Measurements from ENCODE around the gene SSTR1. TPM values are rescaled to one million over a fixed set of nuclear protein-coding genes. Genes with fewer than 3 reads are reported as not detected.

SSTR1 gene
- total RNA-seq, 3 donors from 2014 or later: 5.4 to 9.7 (median 6.1) TPM

DNA sequence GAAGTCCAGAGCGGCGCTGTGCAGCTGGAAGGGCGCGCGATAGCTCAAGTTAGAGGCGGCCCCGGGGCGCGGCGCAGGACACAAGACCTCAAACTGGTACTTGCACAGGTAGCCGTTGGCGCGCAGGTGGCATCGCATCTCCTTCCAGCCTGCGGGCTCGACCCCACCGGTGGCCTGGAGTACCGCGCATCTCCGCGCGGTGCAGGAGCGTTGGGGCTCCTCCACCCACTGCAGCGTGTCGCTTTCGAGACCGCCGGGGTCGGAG, 47.6 kb downstream of the SSTR1 start:
- intact Hi-C loops (cut with DNase I, micrococcal nuclease): no loop called here
- Histone ChIP-seq H3K36me3 (ENCODE audit: low read depth) (no peaks in the 10 kb centered on the region), H3K9me3 (no peaks in the 10 kb centered on the region), H3K4me1 (ENCODE audit: low read depth) (no peaks in the 10 kb centered on the region), H3K4me3 (no peak overlapping the region)
- DNase-seq (no peak), ATAC-seq (peak; percentile 32)
- TF ChIP-seq, protein P1, sequence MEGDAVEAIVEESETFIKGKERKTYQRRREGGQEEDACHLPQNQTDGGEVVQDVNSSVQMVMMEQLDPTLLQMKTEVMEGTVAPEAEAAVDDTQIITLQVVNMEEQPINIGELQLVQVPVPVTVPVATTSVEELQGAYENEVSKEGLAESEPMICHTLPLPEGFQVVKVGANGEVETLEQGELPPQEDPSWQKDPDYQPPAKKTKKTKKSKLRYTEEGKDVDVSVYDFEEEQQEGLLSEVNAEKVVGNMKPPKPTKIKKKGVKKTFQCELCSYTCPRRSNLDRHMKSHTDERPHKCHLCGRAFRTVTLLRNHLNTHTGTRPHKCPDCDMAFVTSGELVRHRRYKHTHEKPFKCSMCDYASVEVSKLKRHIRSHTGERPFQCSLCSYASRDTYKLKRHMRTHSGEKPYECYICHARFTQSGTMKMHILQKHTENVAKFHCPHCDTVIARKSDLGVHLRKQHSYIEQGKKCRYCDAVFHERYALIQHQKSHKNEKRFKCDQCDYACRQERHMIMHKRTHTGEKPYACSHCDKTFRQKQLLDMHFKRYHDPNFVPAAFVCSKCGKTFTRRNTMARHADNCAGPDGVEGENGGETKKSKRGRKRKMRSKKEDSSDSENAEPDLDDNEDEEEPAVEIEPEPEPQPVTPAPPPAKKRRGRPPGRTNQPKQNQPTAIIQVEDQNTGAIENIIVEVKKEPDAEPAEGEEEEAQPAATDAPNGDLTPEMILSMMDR (IDR thresholded peaks at IDR 0.05): no peak

DNA sequence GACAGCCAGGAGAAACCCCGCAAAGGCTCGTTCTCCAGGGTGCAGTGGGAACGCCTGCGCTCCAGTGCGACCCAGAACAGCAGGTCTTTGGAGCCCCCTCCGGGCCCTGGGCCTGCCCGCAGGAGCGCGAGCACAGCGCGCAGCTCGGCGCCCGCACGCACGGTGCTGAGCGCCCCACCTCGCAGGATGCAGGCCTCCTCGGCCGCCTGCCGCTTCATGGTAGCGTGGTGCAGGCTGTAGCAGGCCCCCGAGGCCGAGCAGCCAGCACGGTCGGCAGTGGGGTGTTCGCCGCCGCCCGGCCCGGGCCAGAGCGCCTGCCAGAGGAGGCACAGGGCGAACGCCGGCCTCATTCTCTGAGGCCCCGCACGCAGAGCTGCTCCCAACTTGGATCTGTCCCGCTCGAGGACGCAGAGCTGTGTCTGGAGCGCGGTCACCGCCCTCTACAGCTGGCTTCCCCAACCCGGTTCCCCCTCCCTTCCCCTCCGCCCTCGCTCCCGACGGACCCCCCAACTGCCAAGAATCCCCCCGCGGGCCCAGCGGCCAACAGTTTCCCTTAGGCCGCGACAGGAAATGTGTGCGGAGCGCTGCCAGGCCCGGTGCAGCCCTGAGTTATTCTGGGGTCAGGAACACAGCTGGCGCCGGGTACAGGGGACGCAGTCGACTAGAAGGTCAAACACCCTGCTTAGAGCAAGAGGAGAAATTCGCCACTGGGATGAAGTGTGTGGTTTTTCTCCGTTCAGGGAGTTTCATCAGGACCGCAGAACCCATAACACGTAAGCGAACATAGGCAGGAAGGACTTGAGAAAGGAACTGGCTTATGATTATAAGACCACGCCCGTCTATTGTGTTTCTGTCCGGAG, 48.2 kb downstream of the SSTR1 start, which contains the start of gene CLEC14A:
Gene CLEC14A (minus strand): TSS at position 421 of the 860 bp plus-strand sequence. CDS start 71 bp downstream, at position 350.
- no peak within 1 kb of the TSS for H3K4me3 ChIP-seq
- H3K4me1 ChIP-seq (ENCODE audit: low read depth): no peaks in the 10 kb centered on the region
- intact Hi-C loops (cut with DNase I, micrococcal nuclease): no loop called here
- DNase-seq: peak; percentile 3 to 47 (median 27)
- H3K36me3 ChIP-seq (ENCODE audit: low read depth): no peaks in the 10 kb centered on the region
- TF ChIP-seq, protein P1 (IDR thresholded peaks at IDR 0.05): no peak
- no peaks in the 10 kb centered on the region for H3K9me3 ChIP-seq
- ATAC-seq: peak; percentile 38

DNA sequence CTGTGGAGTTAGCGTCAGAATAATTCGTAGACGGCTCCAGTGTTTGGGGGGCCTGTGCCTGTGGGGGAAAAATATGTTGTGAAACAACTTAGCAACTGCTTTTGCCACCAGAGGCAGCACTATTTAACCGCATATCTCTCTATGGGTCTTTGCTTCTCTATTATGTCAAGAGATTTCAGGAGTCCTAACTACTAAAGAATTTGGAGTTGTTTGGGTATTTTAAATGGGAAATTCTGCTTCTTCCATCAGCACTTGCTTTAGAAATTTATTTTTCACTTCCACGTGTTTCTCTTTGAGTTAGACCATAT, 48.8 kb downstream of the SSTR1 start:
- Histone ChIP-seq H3K4me3 (no peak overlapping the region), H3K36me3 (ENCODE audit: low read depth) (no peaks in the 10 kb centered on the region), H3K9me3 (no peaks in the 10 kb centered on the region), H3K4me1 (ENCODE audit: low read depth) (no peaks in the 10 kb centered on the region)
- DNase-seq: no peak
- intact Hi-C loops (cut with DNase I, micrococcal nuclease): no loop called here
- TF ChIP-seq, protein P1 (IDR thresholded peaks at IDR 0.05): no peak
- ATAC-seq: no peak

DNA sequence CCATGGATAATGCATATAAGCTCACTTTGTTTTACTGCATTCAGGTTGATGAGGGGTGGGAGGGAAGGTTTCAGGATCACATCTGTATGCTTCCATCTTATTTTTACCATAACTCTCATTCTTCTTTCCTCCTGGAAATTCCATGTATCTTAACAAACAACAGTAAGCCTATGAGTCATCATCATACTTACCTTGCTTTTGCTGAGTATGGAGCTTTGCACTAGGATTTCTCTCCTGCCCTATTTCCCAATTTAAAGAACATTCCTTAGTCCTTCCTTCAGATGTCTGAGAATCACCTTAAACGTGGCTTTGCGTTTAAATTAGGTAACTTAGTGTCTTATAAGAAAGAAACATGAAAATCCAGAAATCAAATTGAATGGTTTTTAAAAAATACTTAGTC, 49.8 kb downstream of the SSTR1 start:
- ATAC-seq (no peak), DNase-seq (no peak)
- intact Hi-C loops (cut with DNase I, micrococcal nuclease): no loop called here

DNA sequence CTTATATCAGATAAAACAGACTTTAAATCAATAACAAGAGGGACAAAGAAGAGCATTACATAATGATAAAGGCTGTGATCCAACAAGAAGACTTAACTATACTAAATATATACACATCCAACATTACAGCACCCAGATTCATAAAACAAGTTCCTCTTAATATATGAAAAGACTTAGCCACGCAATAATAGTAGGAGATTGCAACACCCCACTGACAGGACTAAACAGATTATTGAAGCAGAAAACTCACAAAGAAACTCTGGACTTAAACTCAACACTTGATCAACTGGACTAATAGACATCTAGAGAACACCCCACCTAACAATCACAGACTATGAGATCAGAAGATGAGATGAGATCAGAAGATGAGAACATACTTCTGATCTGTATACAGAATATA, 53.9 kb downstream of the SSTR1 start:
- TF ChIP-seq, protein P1 (IDR thresholded peaks at IDR 0.05): no peak
- ATAC-seq (no peak), DNase-seq (no peak)
- H3K9me3 ChIP-seq: no peaks in the 10 kb centered on the region
- H3K4me3 ChIP-seq: no peak overlapping the region
- H3K36me3 ChIP-seq (ENCODE audit: low read depth): no peaks in the 10 kb centered on the region
- intact Hi-C loops (cut with DNase I, micrococcal nuclease): no loop called here
- H3K4me1 ChIP-seq (ENCODE audit: low read depth): no peaks in the 10 kb centered on the region

More for the DNA sequence above, 49.8 kb downstream of the SSTR1 start:
- TF ChIP-seq, protein P1 (IDR thresholded peaks at IDR 0.05): no peak
- no peaks in the 10 kb centered on the region for H3K36me3 ChIP-seq (ENCODE audit: low read depth)
- no peaks in the 10 kb centered on the region for H3K9me3 ChIP-seq
- H3K4me3 ChIP-seq: no peak overlapping the region
- H3K4me1 ChIP-seq (ENCODE audit: low read depth): no peaks in the 10 kb centered on the region

Other genes with a start within 250 kb of the SSTR1 start
- 10 to 100 TPM in 1 of 3 donors, 1 to 10 TPM in 2; 4.3 to 10.5 (median 9.1) TPM for gene CLEC14A, start 48.2 kb downstream of the SSTR1 start, total RNA-seq

Measured in mucosa of descending colon (tissue), 3 donors.